ENCODE data around the gene FCHSD2.
"Not testable (repeated sequence)": the region's sequence is repeated elsewhere in the genome, so short reads cannot be mapped to it uniquely, and the experiment has no call there.

The FCHSD2 gene

GRCh38 chr11:72885749-72886609 lies 256.1 kb downstream of the FCHSD2 start:
- peak in 3 of 51 donors; percentile 1 to 37 (median 7) for DNase-seq

DNA sequence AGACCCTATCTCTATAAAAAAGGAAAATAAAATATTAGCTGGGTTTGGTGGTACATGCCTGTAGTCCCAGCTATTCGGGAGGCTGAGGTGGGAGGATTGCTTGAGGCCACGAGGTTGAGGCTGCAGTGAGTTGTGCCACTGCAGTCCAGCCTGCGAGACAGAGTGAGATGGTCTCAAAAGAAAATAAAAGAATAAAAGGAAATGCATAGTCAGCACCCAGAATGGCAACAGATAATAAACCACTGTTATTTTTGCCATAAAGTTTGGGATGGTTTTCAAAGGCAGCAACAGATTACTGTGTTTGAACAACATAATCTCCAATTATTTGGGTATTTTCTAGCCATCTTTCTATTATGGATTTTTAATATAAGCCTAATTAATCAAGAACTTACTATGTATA lies 266.0 kb downstream of the FCHSD2 start:
- DNase-seq: no peak

- DNase-seq: no peak
Measured at GRCh38 chr11:72875736-72876135, 266.4 kb downstream of the FCHSD2 start.

DNA sequence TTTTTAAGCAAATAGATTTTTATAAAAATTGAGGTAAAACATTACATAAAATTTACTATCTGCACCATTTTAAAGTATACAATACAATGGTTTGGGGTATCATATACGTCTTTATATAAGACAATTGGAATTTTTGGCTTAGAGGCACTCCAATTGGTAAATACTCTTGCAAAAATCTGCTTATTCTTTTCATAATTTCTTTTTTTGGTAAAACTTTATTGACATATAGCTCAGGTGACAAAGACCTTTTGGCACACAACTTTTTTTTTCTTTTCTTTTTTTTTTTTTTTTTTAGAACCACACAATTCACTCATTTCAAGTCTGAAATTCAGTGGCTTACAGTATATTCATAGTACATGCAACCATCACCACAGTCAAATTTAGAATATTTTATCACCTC lies 270.1 kb downstream of the FCHSD2 start:
- no peak for DNase-seq

DNA sequence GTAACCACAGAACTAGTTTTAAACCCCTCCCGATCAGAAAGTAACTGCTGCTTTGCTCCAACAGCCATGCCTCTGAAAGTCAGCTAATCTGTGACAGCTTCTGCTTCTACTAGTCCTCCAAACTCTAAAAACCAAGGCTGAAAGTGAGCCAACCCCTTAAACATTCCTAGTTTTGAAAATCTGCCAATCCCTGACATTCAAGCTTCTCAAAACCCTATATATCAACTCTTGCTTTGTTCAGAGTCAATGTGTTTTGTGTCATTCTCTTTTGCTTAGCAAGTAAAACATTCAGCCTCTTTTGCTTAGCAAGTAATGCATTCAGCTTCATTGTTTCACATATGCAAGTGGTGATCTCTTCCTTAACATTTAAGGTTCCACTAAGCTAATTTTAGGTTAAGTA lies 271.0 kb downstream of the FCHSD2 start:
- DNase-seq: no peak

- DNase-seq: no peak
Measured at GRCh38 chr11:72869831-72870230, 272.3 kb downstream of the FCHSD2 start.

- DNase-seq: no peak
Measured at GRCh38 chr11:72867970-72868369, 274.1 kb downstream of the FCHSD2 start.

DNA sequence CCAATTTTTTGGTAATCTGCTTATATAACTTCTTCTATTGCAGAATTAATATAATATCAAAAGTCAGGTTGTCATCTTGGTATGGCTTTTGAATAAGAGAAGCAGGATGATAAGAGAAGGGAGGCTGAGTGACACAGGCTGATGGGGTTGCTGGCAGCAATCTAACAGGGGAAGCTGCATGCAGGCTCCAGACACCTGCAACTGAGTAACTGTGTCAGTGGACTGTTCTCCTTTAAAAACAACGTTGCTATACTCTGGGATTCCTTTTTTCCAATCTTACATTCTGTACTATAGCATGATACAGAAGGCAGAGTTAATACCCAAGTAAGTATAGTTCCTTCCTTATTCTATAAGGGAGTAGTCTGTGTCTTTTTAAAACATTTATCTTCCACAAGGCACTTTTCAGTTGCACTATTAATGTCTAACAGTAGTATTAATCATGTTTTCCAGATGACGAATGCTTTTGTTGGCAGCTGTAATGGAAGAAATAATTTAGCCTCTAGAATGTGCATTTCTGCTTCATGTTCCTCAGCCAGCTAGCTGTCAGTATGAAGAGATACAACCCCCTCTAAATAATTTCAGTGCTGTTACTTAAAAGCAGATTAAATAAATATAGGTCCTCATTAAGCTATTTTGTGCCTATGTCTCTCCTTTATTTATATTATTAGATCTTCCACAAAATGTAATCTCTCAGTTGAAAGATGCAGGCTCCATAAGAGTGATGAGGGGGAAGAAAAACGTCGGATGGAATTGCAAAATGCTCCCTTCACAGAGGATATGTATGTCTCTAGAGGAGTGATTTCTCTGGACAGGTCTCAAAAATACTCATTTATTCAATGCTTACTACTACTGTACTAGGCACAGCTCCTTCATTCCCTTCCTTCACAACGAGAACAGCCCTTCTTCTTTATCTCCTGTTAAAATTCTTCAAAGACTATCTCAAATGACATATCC lies 277.1 kb downstream of the FCHSD2 start:
- DNase-seq: peak in 1 of 51 donors; percentile 33

DNA sequence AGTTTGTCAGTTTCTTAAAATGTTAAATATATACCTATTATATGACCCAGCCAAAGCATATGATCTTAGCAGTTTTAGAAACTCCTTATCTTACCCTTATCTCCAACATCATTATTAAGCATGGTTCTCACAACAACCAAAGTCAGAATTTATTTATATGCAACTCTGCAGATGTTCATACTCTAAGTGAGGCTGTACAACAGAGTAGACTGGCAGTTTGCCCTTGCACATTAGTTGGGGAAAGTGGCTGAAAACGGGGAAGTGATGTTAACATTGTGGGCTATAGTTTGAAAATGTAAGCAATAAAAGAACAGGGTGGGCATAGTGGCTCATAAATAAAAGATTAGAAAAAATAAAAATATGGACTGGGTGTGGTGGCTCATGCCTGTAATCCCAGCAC lies 278.2 kb downstream of the FCHSD2 start:
- no peak for DNase-seq

- DNase-seq: no peak
Measured at GRCh38 chr11:72863091-72863490, 279.0 kb downstream of the FCHSD2 start.

- no peak for DNase-seq
Measured at GRCh38 chr11:72860592-72860991, 281.5 kb downstream of the FCHSD2 start.

DNA sequence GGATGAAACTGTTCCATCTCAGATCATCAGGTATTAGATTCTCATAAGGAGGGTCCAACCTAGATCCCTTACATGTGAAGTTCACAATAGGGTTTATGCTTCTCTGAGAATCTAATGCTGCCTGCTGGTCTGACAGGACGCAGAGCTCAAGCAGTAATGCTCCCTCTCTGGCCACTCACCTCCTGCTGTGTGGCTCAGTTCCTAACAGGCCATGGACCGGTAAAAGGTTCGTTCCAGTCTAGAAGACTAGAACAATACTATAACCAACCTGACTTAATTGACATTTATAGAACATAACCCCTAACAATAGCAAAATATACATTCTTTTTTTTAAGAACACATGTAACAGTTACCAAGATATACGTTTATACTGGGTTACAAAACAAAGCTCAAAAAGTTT lies 282.1 kb downstream of the FCHSD2 start:
- no peak for DNase-seq

DNA sequence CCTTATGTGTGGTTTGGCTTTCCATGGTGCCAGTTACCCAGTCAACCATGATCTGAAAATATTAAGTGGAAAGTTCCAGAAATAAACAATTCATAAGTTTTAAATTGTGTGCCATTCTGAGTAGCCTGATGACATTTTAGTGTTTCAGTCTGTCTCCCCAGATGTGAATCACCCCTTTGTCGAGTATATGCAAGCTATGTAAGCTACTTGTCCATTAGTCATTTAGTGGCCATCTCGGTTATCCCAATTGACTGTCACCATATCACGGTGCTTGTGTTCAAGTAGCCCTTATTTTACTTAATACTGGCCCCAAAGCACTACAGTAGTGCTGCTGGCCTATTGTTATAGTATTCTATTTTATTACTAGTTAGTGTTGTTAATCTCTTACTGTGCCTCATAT lies 283.0 kb downstream of the FCHSD2 start:
- DNase-seq: no peak

- DNase-seq: not testable (repeated sequence)
Measured at GRCh38 chr11:72858267-72858666, 283.9 kb downstream of the FCHSD2 start.

- DNase-seq: no peak
Measured at GRCh38 chr11:72856551-72857345, 285.4 kb downstream of the FCHSD2 start.

- DNase-seq: no peak
Measured at GRCh38 chr11:72856065-72856464, 286.1 kb downstream of the FCHSD2 start.

DNA sequence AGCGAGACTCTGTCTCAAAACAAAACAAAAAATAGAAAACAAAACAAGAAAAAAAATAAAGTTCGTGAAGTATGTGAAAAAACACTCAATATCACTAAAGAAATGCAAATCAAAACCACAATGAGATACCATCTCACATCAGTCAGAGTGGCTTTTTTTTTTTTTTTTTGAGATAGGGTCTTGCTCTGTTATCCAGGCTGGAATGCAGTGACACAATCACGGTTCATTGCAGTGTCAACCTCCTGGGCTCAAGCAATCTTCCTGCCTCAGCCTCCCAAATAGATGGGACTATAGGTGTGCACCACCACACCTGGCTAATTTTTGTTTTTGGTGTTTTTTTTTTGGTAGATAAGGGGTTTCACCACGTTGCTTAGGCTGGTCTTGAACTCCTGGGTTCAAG lies 290.4 kb downstream of the FCHSD2 start:
- no peak for DNase-seq

- no peak for DNase-seq
Measured at GRCh38 chr11:72850832-72851231, 291.3 kb downstream of the FCHSD2 start.

DNA sequence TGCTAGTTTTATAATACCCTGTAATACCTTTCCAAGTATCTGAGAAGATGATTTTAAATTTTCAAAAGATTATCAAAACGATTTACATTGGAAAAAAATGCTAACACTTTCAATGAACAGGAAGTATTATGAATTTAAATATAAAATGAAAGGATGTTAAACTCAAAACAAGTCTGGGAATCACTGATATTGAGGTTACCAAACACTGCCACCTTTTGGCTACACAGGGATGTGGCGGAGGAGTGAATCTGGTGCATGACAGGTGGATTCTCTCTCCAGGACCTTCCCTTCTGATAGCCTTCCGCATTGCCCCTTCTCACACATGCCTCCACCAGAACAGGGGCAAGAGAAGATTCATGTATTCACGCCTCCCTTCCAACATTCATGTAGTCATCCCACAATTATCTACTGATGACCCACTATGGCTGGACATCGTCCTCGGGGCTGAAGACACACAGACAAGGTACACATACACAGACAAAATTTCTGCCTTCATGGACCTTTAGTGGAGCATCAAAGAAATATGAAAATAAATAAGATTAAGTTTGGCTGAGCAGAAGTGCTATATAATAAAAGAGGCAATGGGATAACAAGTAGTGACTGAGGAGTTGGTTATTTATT lies 293.2 kb downstream of the FCHSD2 start:
- DNase-seq: no peak

GRCh38 chr11:72844356-72844755 lies 297.8 kb downstream of the FCHSD2 start:
- DNase-seq: no peak

Data from hypothalamus (tissue), 51 donors.